GM13976 (cell line): ENCODE results near the gene RABEP2.

ENCODE experiments used
- DNase-seq: peaks from one replicate; pipeline ENCODE4 v3.0.0; 2012; ENCODE audit warnings: low spot score
- CTCF ChIP-seq: IDR thresholded peaks from 2 replicates; pipeline ENCODE4 v1.5.1; 2012; ENCODE audit warnings: borderline replicate concordance, mild to moderate bottlenecking; ENCODE audit not compliant: insufficient read depth; ENCODE audit errors: extremely low read depth, missing control alignments, control extremely low read depth
- in situ Hi-C: fragments of 300-500 bp; cut with MboI; formaldehyde crosslinking; loops from one replicate; pipeline ENCODE4 v1.12.0; 2022; ENCODE audit warnings: low sequenced_read_pairs, mixed read lengths, inconsistent platforms; ENCODE audit not compliant: unreplicated experiment

Gene RABEP2

GRCh38 chr16:28904363-28904762, 20.7 kb downstream of the RABEP2 start:
- no peak for TF ChIP-seq CTCF
- in situ Hi-C loops: no loop called here
- no peak for DNase-seq

GRCh38 chr16:28903344-28904042, 21.5 kb downstream of the RABEP2 start:
- no peak for TF ChIP-seq CTCF
- no peak for DNase-seq
- in situ Hi-C loops: no loop called here

- in situ Hi-C loops: no loop called here
- TF ChIP-seq CTCF: no peak
- DNase-seq: no peak
Observed at GRCh38 chr16:28902909-28903308, 22.1 kb downstream of the RABEP2 start.

- TF ChIP-seq CTCF: no peak
- no peak for DNase-seq
- in situ Hi-C loops: no loop called here
Observed at GRCh38 chr16:28901862-28902261, 23.2 kb downstream of the RABEP2 start.

- in situ Hi-C loops: no loop called here
- no peak for TF ChIP-seq CTCF
Observed at GRCh38 chr16:28900601-28901000, 24.4 kb downstream of the RABEP2 start.

GRCh38 chr16:28899882-28900590, 25.0 kb downstream of the RABEP2 start:
- no peak for DNase-seq
- in situ Hi-C loops: no loop called here
- TF ChIP-seq CTCF: no peak

More at GRCh38 chr16:28900601-28901000, 24.4 kb downstream of the RABEP2 start:
- DNase-seq: no peak
